Measurements from ENCODE around the gene PRDM2. TPM values are rescaled to one million over a fixed set of nuclear protein-coding genes. Genes with fewer than 3 reads are reported as not detected.

PRDM2 gene
- total RNA-seq, 1 donor, result 12.7 TPM

- H3K4me3 ChIP-seq (ENCODE audit: insufficient read depth, low read length), result no peak overlapping the region
- TF ChIP-seq CTCF (IDR thresholded peaks at IDR 0.05; ENCODE audit: extremely low read depth, low read depth, low read length), result no peak
- no peaks in the 10 kb centered on the region for H3K27me3 ChIP-seq (ENCODE audit: insufficient read depth, low read length)
- no peak overlapping the region for H3K4me2 ChIP-seq (ENCODE audit: insufficient read depth, low read length)
- H3K36me3 ChIP-seq (ENCODE audit: insufficient read depth, low read length), result no peaks in the 10 kb centered on the region
- no peak overlapping the region for H3K27ac ChIP-seq (ENCODE audit: low read depth, low read length)
- H3K9me3 ChIP-seq (ENCODE audit: low read depth, low read length), result no peaks in the 10 kb centered on the region
- no peaks in the 10 kb centered on the region for H3K79me2 ChIP-seq (ENCODE audit: insufficient read depth, low read length)
- peaks cover 3% of the 10 kb centered on the region for H3K4me1 ChIP-seq (ENCODE audit: insufficient read depth, low read length)
- peaks cover 12% of the 10 kb centered on the region for H4K20me1 ChIP-seq (ENCODE audit: insufficient read depth, low read length)
- DNase-seq (ENCODE audit: insufficient read length, low spot score, missing footprints), result peak; percentile 66
- H2AFZ ChIP-seq (ENCODE audit: low read length), result no peak overlapping the region
Measured at GRCh38 chr1:13801232-13801631, 101.2 kb downstream of the PRDM2 start.

- no peaks in the 10 kb centered on the region for H3K9me3 ChIP-seq (ENCODE audit: low read depth, low read length)
- no peaks in the 10 kb centered on the region for H3K27me3 ChIP-seq (ENCODE audit: insufficient read depth, low read length)
- H3K27ac ChIP-seq (ENCODE audit: low read depth, low read length), result no peak overlapping the region
- peaks cover 3% of the 10 kb centered on the region for H3K4me1 ChIP-seq (ENCODE audit: insufficient read depth, low read length)
- no peak overlapping the region for H3K4me3 ChIP-seq (ENCODE audit: insufficient read depth, low read length)
- H3K36me3 ChIP-seq (ENCODE audit: insufficient read depth, low read length), result no peaks in the 10 kb centered on the region
- DNase-seq (ENCODE audit: insufficient read length, low spot score, missing footprints), result peak; percentile 81
- no peaks in the 10 kb centered on the region for H3K79me2 ChIP-seq (ENCODE audit: insufficient read depth, low read length)
- no peak for TF ChIP-seq CTCF (IDR thresholded peaks at IDR 0.05; ENCODE audit: extremely low read depth, low read depth, low read length)
- no peak overlapping the region for H3K4me2 ChIP-seq (ENCODE audit: insufficient read depth, low read length)
- peaks cover 14% of the 10 kb centered on the region for H4K20me1 ChIP-seq (ENCODE audit: insufficient read depth, low read length)
- H2AFZ ChIP-seq (ENCODE audit: low read length), result no peak overlapping the region
Measured at GRCh38 chr1:13801655-13802486, 101.9 kb downstream of the PRDM2 start.

GRCh38 chr1:13802782-13803545, 103.0 kb downstream of the PRDM2 start:
- no peaks in the 10 kb centered on the region for H3K79me2 ChIP-seq (ENCODE audit: insufficient read depth, low read length)

More at GRCh38 chr1:13802782-13803545, 103.0 kb downstream of the PRDM2 start:
- no peak for DNase-seq (ENCODE audit: insufficient read length, low spot score, missing footprints)
- Histone ChIP-seq H3K9me3 (ENCODE audit: low read depth, low read length) (no peaks in the 10 kb centered on the region), H3K4me2 (ENCODE audit: insufficient read depth, low read length) (no peak overlapping the region), H3K4me1 (ENCODE audit: insufficient read depth, low read length) (peaks cover 3% of the 10 kb centered on the region), H2AFZ (ENCODE audit: low read length) (no peak overlapping the region), H3K27ac (ENCODE audit: low read depth, low read length) (no peak overlapping the region), H3K27me3 (ENCODE audit: insufficient read depth, low read length) (no peaks in the 10 kb centered on the region), H3K4me3 (ENCODE audit: insufficient read depth, low read length) (no peak overlapping the region), H3K36me3 (ENCODE audit: insufficient read depth, low read length) (no peaks in the 10 kb centered on the region), H4K20me1 (ENCODE audit: insufficient read depth, low read length) (peaks cover 13% of the 10 kb centered on the region)
- no peak for TF ChIP-seq CTCF (IDR thresholded peaks at IDR 0.05; ENCODE audit: extremely low read depth, low read depth, low read length)

Measured in osteoblast (primary cell).